Neural crest cell (in vitro differentiated cells): ENCODE measurements around the gene ZNF618. TPM values are rescaled to one million over a fixed set of nuclear protein-coding genes. Genes with fewer than 3 reads are reported as not detected.

Experiments
- DNase-seq: peaks from one replicate; pipeline ENCODE4 v3.0.0; 2021; ENCODE audit warnings: low read depth, mixed read lengths, low spot score
- H3K27ac Mint-ChIP-seq: one replicate; pipeline ENCODE4 v1.8.0; 2021; ENCODE audit warnings: mild to moderate bottlenecking, mixed read lengths; ENCODE audit not compliant: unreplicated experiment
- H3K27me3 Mint-ChIP-seq: 2 replicates; pipeline ENCODE4 v1.8.0; 2021; ENCODE audit warnings: low read depth, mild to moderate bottlenecking, mixed read lengths
- H3K36me3 Mint-ChIP-seq: 2 replicates; pipeline ENCODE4 v1.8.0; 2021; ENCODE audit warnings: low read depth, mild to moderate bottlenecking, mixed read lengths
- H3K4me1 Mint-ChIP-seq: 2 replicates; pipeline ENCODE4 v1.8.0; 2021; ENCODE audit warnings: mixed read lengths
- H3K4me3 Mint-ChIP-seq: one replicate; pipeline ENCODE4 v1.8.0; 2021; ENCODE audit warnings: mild to moderate bottlenecking, mixed read lengths
- H3K9me3 Mint-ChIP-seq: 2 replicates; pipeline ENCODE4 v1.8.0; 2021; ENCODE audit warnings: mixed read lengths
- CTCF ChIP-seq: fragments of 200-600 bp; sonication (generic); conservative IDR thresholded peaks from 2 replicates; pipeline ENCODE4 v1.5.0; 2021; ENCODE audit warnings: antibody characterized with exemption, mild to moderate bottlenecking
- total RNA-seq: library from RNA; stranded (reverse); gene quantifications from 2 replicates; pipeline ENCODE4 v1.2.1, GENCODE V29; 2021

ZNF618 gene
- total RNA-seq, 1 donor from 2014 or later = 60.8 TPM

- H3K4me1 Mint-ChIP-seq = peaks cover 5% of the 10 kb centered on the region
- peaks cover 2% of the 10 kb centered on the region for H3K9me3 Mint-ChIP-seq
- peak overlapping the region; percentile 9 for H3K27ac Mint-ChIP-seq
- no peak for DNase-seq
- no peaks in the 10 kb centered on the region for H3K27me3 Mint-ChIP-seq
- no peak for TF ChIP-seq CTCF
- H3K4me3 Mint-ChIP-seq = no peak overlapping the region
- peaks cover 49% of the 10 kb centered on the region for H3K36me3 Mint-ChIP-seq
Measured at GRCh38 chr9:113901221-113901688, 25.1 kb downstream of the ZNF618 start.

- Mint-ChIP-seq H3K4me3 (no peak overlapping the region), H3K27ac (no peak overlapping the region)
Measured at GRCh38 chr9:113903514-113904077, 27.5 kb downstream of the ZNF618 start.

GRCh38 chr9:113906411-113907110, 30.5 kb downstream of the ZNF618 start:
- Mint-ChIP-seq H3K36me3 (peaks cover 31% of the 10 kb centered on the region), H3K27me3 (no peaks in the 10 kb centered on the region), H3K4me3 (no peak overlapping the region), H3K4me1 (peaks cover 15% of the 10 kb centered on the region), H3K27ac (no peak overlapping the region), H3K9me3 (peaks cover 2% of the 10 kb centered on the region)
- DNase-seq = no peak
- no peak for TF ChIP-seq CTCF

More at GRCh38 chr9:113903514-113904077, 27.5 kb downstream of the ZNF618 start:
- Mint-ChIP-seq H3K27me3 (no peaks in the 10 kb centered on the region), H3K36me3 (peaks cover 40% of the 10 kb centered on the region), H3K4me1 (peaks cover 8% of the 10 kb centered on the region), H3K9me3 (peaks cover 2% of the 10 kb centered on the region)
- no peak for DNase-seq
- TF ChIP-seq CTCF = no peak

- no peak overlapping the region for H3K27ac Mint-ChIP-seq
- H3K36me3 Mint-ChIP-seq = peaks cover 25% of the 10 kb centered on the region
- no peaks in the 10 kb centered on the region for H3K27me3 Mint-ChIP-seq
- H3K9me3 Mint-ChIP-seq = peaks cover 2% of the 10 kb centered on the region
- DNase-seq = no peak
- no peak for TF ChIP-seq CTCF
- no peak overlapping the region for H3K4me3 Mint-ChIP-seq
- peaks cover 18% of the 10 kb centered on the region for H3K4me1 Mint-ChIP-seq
Measured at GRCh38 chr9:113907282-113907681, 31.2 kb downstream of the ZNF618 start.

GRCh38 chr9:113909421-113909820, 33.3 kb downstream of the ZNF618 start:
- Mint-ChIP-seq H3K9me3 (no peaks in the 10 kb centered on the region), H3K27me3 (no peaks in the 10 kb centered on the region), H3K4me1 (peaks cover 16% of the 10 kb centered on the region), H3K27ac (peak overlapping the region; percentile 16), H3K4me3 (no peak overlapping the region), H3K36me3 (peaks cover 3% of the 10 kb centered on the region)
- no peak for TF ChIP-seq CTCF
- DNase-seq = no peak
